Measurements from ENCODE around the gene LAMA1.

Gene LAMA1

GRCh38 chr18:7056026-7056425 is 61.6 kb downstream of the LAMA1 start:
- no peak for DNase-seq (ENCODE audit: low read depth in 3 of 3)

GRCh38 chr18:7049951-7050350 is 67.6 kb downstream of the LAMA1 start:
- no peak for DNase-seq (ENCODE audit: low read depth in 3 of 3)

- DNase-seq (ENCODE audit: low read depth in 3 of 3): no peak
These were observed 69.5 kb downstream of the LAMA1 start for GRCh38 chr18:7048081-7048480.

GRCh38 chr18:7047336-7047735 is 70.3 kb downstream of the LAMA1 start:
- no peak for DNase-seq (ENCODE audit: low read depth in 3 of 3)

GRCh38 chr18:7038330-7038851 is 79.2 kb downstream of the LAMA1 start:
- no peak for DNase-seq (ENCODE audit: low read depth in 3 of 3)

GRCh38 chr18:7037470-7037869 is 80.1 kb downstream of the LAMA1 start:
- DNase-seq (ENCODE audit: low read depth in 3 of 3): no peak

- DNase-seq (ENCODE audit: low read depth in 3 of 3): no peak
These were observed 81.8 kb downstream of the LAMA1 start for GRCh38 chr18:7035807-7036206.

- DNase-seq (ENCODE audit: low read depth in 3 of 3): no peak
These were observed 82.7 kb downstream of the LAMA1 start for GRCh38 chr18:7034924-7035323.

- DNase-seq (ENCODE audit: low read depth in 3 of 3): no peak
These were observed 85.1 kb downstream of the LAMA1 start for GRCh38 chr18:7032537-7032936.

GRCh38 chr18:7028625-7029024 is 89.0 kb downstream of the LAMA1 start:
- no peak for DNase-seq (ENCODE audit: low read depth in 3 of 3)

- no peak for DNase-seq (ENCODE audit: low read depth in 3 of 3)
These were observed 92.4 kb downstream of the LAMA1 start for GRCh38 chr18:7025194-7025593.

GRCh38 chr18:7023581-7023980 is 94.0 kb downstream of the LAMA1 start:
- no peak for DNase-seq (ENCODE audit: low read depth in 3 of 3)

GRCh38 chr18:7023063-7023580 is 94.5 kb downstream of the LAMA1 start:
- DNase-seq (ENCODE audit: low read depth in 3 of 3): no peak

- no peak for DNase-seq (ENCODE audit: low read depth in 3 of 3)
These were observed 95.4 kb downstream of the LAMA1 start for GRCh38 chr18:7021994-7022840.

- no peak for DNase-seq (ENCODE audit: low read depth in 3 of 3)
These were observed 96.4 kb downstream of the LAMA1 start for GRCh38 chr18:7020995-7021777.

- no peak for DNase-seq (ENCODE audit: low read depth in 3 of 3)
These were observed 100.6 kb downstream of the LAMA1 start for GRCh38 chr18:7017013-7017412.

GRCh38 chr18:7011142-7011541 is 106.5 kb downstream of the LAMA1 start:
- DNase-seq (ENCODE audit: low read depth in 3 of 3): no peak

GRCh38 chr18:7004009-7004408 is 113.6 kb downstream of the LAMA1 start:
- no peak for DNase-seq (ENCODE audit: low read depth in 3 of 3)

GRCh38 chr18:7002107-7002506 is 115.5 kb downstream of the LAMA1 start:
- no peak for DNase-seq (ENCODE audit: low read depth in 3 of 3)

GRCh38 chr18:7000484-7001096 is 117.0 kb downstream of the LAMA1 start:
- no peak for DNase-seq (ENCODE audit: low read depth in 3 of 3)

GRCh38 chr18:6997808-6998207 is 119.8 kb downstream of the LAMA1 start:
- DNase-seq (ENCODE audit: low read depth in 3 of 3): no peak

- DNase-seq (ENCODE audit: low read depth in 3 of 3): no peak
These were observed 122.7 kb downstream of the LAMA1 start for GRCh38 chr18:6994771-6995430.
